ENCODE measurements around the gene USP28.
"Not testable (repeated sequence)": the region's sequence is repeated elsewhere in the genome, so short reads cannot be mapped to it uniquely, and the experiment has no call there.

Gene USP28

GRCh38 chr11:113875234-113876073 is at the start of gene USP28:
TSS of gene USP28 (minus strand) at chr11:113875572. CDS start at chr11:113875501, 71 bp downstream.
- DNase-seq = peak; percentile 80 to 84

- no peak for DNase-seq
These were observed 48.2 kb upstream of the USP28 start for GRCh38 chr11:113923572-113923971.

DNA sequence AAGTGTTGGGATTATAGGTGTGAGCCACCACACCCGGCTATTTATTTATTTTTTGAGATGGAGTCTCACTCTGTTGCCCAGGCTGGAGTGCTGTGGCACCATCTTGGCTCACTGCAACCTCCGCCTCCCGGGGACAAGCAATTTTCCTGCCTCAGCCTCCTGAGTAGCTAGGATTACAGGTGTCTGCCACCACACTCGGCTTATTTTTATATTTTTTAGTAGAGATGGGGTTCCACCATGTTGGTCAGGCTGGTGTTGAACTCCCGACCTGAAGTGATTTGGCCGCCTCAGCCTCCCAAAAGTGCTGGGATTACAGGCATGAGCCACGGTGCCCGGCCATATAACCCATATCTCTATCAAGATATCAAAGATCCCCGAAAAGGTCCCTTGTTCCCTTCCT is 36.1 kb upstream of the USP28 start:
- DNase-seq = not testable (repeated sequence)

GRCh38 chr11:113908098-113908497 is 32.7 kb upstream of the USP28 start:
- no peak for DNase-seq

GRCh38 chr11:113907681-113908080 is 32.3 kb upstream of the USP28 start:
- DNase-seq = no peak

- no peak for DNase-seq
These were observed 31.8 kb upstream of the USP28 start for GRCh38 chr11:113907152-113907551.

DNA sequence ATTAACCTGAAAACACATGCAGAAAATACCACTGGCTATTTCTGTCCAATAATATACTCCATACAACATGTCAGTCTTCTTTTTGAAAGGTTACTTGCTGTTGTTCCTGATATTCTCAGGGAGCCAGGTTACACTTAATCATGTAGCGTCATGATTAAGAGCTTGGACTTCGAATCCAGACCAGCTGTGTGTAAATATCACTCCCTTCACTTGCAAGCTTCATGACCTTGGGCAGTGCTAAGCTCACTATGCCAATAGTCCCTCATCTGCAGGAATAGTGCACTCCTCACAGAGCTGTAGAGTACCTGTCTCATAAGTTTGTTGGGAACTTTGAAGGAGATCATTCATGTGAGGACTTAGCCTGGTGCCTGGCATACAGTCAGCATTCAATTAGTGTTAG is 31.1 kb upstream of the USP28 start:
- no peak for DNase-seq

GRCh38 chr11:113906038-113906437 is 30.7 kb upstream of the USP28 start:
- DNase-seq = no peak

- DNase-seq = no peak
These were observed 29.2 kb upstream of the USP28 start, which contains the start of gene HTR3B for GRCh38 chr11:113904379-113905101. TSS of gene HTR3B (plus strand) at chr11:113904796. CDS start at chr11:113904934, 138 bp downstream.

- DNase-seq = no peak
These were observed 25.8 kb upstream of the USP28 start for GRCh38 chr11:113901141-113901540.

DNA sequence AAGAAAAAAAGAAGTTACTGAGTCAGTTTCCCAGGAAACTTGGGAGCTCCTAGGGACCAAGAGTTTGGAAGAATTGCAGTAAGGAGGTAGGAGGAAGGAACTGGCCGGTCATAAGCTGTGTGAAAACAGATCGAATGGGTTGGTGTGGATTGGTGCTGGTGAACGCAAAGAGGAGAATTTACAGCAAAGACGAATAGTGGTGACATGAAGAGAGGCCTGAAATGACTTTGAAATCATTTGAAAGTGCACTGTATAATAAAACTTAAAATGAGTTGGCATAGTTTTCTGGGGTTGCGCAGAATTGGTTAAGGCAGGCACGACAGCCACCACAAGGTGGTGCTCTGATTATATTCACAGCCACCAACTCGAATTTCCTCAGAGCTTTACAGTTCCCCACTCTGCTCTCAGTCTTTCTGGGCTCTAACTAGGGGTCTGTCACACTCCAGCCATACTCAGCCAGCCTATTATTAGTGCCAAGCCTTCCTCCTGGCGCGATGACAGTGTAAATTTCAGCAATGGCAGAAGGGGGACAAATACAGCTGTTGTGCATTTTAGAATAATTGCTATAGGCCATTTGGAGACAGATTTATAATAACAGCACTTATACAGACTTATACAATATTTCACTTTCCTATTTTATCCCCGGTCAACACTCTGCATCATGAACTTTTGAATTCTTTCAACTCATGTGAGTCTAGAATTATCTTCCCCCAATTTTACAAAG is 20.9 kb upstream of the USP28 start:
- DNase-seq = peak in 1 of 2 experiments; percentile 30

GRCh38 chr11:113895367-113896155 is 20.2 kb upstream of the USP28 start:
- no peak for DNase-seq

GRCh38 chr11:113894421-113894996 is 19.1 kb upstream of the USP28 start:
- no peak for DNase-seq

GRCh38 chr11:113888848-113889247 is 13.5 kb upstream of the USP28 start:
- DNase-seq = no peak

- no peak for DNase-seq
These were observed 10.5 kb upstream of the USP28 start for GRCh38 chr11:113885897-113886296.

DNA sequence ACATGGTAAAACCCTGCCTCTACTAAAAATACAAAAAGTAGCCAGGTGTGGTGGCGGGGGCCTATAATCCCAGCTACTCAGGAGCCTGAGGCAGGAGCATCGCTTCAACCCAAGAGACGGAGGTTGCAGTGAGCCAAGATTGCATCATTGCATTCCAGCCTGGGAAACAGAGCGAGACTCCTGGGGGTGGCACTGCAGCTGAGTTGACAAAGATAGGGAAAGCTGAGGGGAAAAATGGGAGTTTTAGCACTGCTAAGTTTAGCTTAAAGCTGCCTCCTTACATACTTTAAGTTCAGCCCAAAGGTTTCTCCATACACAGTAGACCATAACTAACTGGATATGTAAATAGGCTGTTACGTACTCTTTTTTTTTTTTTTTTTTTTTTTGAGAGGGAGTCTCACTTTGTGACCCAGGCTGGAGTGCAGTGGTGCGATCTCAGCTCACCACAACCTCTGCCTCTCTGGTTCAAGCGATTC is 9.0 kb upstream of the USP28 start:
- no peak for DNase-seq

DNA sequence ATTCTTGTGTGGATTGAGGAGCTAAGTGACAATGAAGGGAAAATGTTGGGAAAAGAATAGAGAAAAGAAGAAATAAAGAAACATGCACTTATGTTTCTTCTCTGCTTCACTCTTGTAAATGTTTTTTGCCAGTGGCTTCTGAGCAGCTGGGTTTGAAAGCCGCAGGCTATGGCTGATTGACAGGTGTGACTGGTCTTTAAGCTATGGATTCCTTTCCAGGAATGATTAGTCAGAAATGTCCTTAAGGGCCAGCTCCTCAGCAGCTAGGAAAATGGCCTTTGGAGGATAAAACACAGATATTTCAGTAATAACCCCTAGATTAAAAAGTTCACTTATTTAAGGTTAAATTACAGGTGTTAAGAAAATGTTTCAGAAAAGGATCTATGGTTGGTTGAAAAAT is 6.5 kb upstream of the USP28 start:
- no peak for DNase-seq

- DNase-seq = no peak
These were observed 5.6 kb upstream of the USP28 start for GRCh38 chr11:113880971-113881370.

- not testable (repeated sequence) for DNase-seq
These were observed 4.1 kb upstream of the USP28 start for GRCh38 chr11:113879446-113879845.

DNA sequence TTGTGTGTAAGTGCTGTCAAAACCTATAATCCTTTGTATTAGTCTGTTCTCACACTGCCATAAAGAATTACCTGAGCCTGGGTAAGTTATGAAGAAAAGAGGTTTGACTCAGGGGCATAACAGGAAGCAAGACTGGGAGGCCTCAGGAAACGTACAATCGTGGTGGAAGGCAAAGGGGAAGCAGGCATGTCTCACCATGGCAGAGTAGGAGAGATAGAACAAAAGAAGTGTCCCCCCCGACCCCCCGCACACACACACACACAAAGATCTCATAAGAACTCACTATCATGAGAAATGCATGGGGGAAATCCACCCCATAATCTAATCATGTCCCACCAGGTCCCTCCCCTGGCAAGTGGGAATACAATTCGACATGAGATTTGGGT is 2.3 kb upstream of the USP28 start:
- peak in 1 of 2 experiments; percentile 14 for DNase-seq

DNA sequence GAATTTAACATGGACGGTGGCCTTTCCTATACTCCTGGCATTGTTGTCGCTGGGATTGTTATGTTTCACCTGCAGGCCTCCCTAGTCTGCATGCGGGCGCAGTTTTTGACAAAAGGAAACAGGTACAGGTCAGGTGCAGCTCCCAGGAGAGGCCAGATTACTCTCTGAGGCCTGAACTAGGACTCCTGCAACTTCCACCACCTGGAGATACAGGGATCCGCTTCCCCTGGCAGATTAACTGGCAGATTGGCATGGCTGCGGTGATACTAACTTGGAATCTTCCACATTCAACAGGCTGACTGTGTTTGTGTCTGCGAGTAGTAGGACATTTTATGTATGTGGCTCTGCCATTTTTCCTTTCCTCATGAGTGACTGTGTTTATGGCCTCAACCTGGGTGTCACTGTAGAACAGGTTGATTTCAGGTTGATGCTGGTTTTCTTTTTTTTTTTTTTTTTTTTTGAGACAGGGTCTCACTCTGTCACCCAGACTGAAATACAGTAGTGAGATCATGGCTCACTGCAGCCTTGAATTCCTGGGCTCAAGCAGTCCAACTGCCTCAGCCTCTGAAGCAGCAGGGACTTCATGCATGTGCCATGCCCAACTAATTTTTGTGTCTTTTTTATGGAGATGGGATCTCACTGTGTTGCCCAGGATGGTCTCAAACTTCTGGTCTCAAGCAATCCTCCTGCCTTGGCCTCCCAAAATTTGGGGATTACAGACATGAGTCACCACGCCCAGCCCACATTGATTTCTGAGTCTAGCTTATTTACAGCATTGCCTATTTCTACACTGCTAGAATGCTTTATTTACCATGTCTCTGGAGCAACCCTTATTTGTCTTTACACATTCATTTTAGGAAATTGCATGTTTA is 1.7 kb upstream of the USP28 start:
- DNase-seq = no peak
